Panc1 (cell line): ENCODE results near the gene ACTRT2. TPM values are rescaled to one million over a fixed set of nuclear protein-coding genes. Genes with fewer than 3 reads are reported as not detected.

Source experiments
- ATAC-seq: fragments of 200-7000 bp; cut with Tn5 transposase; 2 replicates; pipeline ENCODE4 v1.9.1; 2020; ENCODE audit warnings: mild to moderate bottlenecking, moderate library complexity
- BruUV-seq: library from RNA; stranded (reverse); fragments of 400-500 nt; replicated peaks from 2 replicates; lab custom pipeline; 2021; lab: Mats Ljungman, UMichigan
- CTCF ChIA-PET: fragments of 300-600 bp; sonication (Branson Sonifier 250); formaldehyde crosslinking; loops from one replicate; lab custom pipeline; 2022; ENCODE audit warnings: antibody characterized with exemption; lab: Charles Lee
- POLR2A ChIA-PET: fragments of 300-600 bp; sonication (Branson Sonifier 250); formaldehyde crosslinking; loops from one replicate; lab custom pipeline; 2022; ENCODE audit warnings: antibody characterized with exemption; lab: Charles Lee
- DNase-seq: peaks from one replicate; pipeline ENCODE4 v3.0.0-alpha.2; 2010; ENCODE audit warnings: low read depth, low spot score
- H3K27ac ChIP-seq: 2 replicates; pipeline ENCODE4 v1.5.1; 2011; ENCODE audit warnings: mild to moderate bottlenecking, low read length, inconsistent platforms
- H3K27me3 ChIP-seq: fragments of 200-500 bp; sonication (Bioruptor generic); 2 replicates; pipeline ENCODE4 v1.6.0; 2014; ENCODE audit warnings: low read length, inconsistent platforms; ENCODE audit not compliant: control insufficient read depth, insufficient read depth
- H3K36me3 ChIP-seq: fragments of 200-500 bp; sonication (Bioruptor generic); 2 replicates; pipeline ENCODE4 v1.5.1; 2014; ENCODE audit warnings: inconsistent platforms, mild to moderate bottlenecking, low read length, moderate library complexity; ENCODE audit not compliant: control insufficient read depth, insufficient read depth
- H3K4me1 ChIP-seq: 2 replicates; pipeline ENCODE4 v1.5.1; 2011; ENCODE audit warnings: inconsistent platforms, mild to moderate bottlenecking, low read length, moderate library complexity; ENCODE audit not compliant: control insufficient read depth, insufficient read depth
- H3K4me3 ChIP-seq, 2 experiments: 2 replicates each; pipeline ENCODE4 v1.5.1; 2011 to 2012; ENCODE audit warnings: low read depth in 2 of 2, low read length in 2 of 2, mild to moderate bottlenecking in 2 of 2, inconsistent platforms in 1 of 2, moderate library complexity in 1 of 2
- H3K9me3 ChIP-seq: fragments of 200-500 bp; sonication (Bioruptor generic); 2 replicates; pipeline ENCODE4 v1.5.1; 2014; ENCODE audit warnings: low read depth, mild to moderate bottlenecking, inconsistent platforms, low read length, moderate library complexity; ENCODE audit not compliant: control insufficient read depth, insufficient read depth
- POLR2AphosphoS5 ChIP-seq: IDR thresholded peaks from 2 replicates; pipeline ENCODE4 v1.6.1; 2012; ENCODE audit warnings: mild to moderate bottlenecking, low read depth, low read length, moderate library complexity
- SIN3A ChIP-seq: IDR thresholded peaks from 2 replicates; pipeline ENCODE4 v1.6.1; 2012; ENCODE audit warnings: low read depth, mild to moderate bottlenecking, low read length, moderate library complexity, borderline replicate concordance; ENCODE audit not compliant: insufficient read depth
- TCF7L2 ChIP-seq: IDR thresholded peaks from 2 replicates; pipeline ENCODE4 v1.6.1; 2011; ENCODE audit warnings: mild to moderate bottlenecking, low read depth, low read length, inconsistent platforms
- in situ Hi-C: cut with HindIII; loops from 2 replicates; pipeline ENCODE4 v1.10.0; 2016; ENCODE audit warnings: low sequenced_read_pairs, low pct_unique_long_range_greater_than_20kb
- intact Hi-C: fragments of 100-400 bp; cut with micrococcal nuclease; formaldehyde crosslinking; loops from one replicate; pipeline ENCODE4 v1.10.0; 2022; ENCODE audit not compliant: unreplicated experiment
- total RNA-seq: library from RNA; stranded (reverse); gene quantifications from one replicate; pipeline ENCODE4 v1.2.1, GENCODE V29; 2021; ENCODE audit not compliant: unreplicated experiment
- TF ChIP-seq, protein P1 (sequence below), 2 experiments: IDR thresholded peaks; 2 replicates each; pipeline ENCODE4 v1.6.1; 2011 to 2012; ENCODE audit warnings: low read depth in 2 of 2, control low read depth in 1 of 2, low read length in 1 of 2, mild to moderate bottlenecking in 1 of 2, moderate library complexity in 1 of 2; ENCODE audit not compliant: insufficient read depth in 1 of 2
- TF ChIP-seq, protein P2 (sequence below): fragments of 450-650 bp; IDR thresholded peaks from 2 replicates; pipeline ENCODE4 v1.5.1; 2017; ENCODE audit warnings: mild to moderate bottlenecking

The ACTRT2 gene
- total RNA-seq, 1 experiment from 2014 or later, result not detected

DNA sequence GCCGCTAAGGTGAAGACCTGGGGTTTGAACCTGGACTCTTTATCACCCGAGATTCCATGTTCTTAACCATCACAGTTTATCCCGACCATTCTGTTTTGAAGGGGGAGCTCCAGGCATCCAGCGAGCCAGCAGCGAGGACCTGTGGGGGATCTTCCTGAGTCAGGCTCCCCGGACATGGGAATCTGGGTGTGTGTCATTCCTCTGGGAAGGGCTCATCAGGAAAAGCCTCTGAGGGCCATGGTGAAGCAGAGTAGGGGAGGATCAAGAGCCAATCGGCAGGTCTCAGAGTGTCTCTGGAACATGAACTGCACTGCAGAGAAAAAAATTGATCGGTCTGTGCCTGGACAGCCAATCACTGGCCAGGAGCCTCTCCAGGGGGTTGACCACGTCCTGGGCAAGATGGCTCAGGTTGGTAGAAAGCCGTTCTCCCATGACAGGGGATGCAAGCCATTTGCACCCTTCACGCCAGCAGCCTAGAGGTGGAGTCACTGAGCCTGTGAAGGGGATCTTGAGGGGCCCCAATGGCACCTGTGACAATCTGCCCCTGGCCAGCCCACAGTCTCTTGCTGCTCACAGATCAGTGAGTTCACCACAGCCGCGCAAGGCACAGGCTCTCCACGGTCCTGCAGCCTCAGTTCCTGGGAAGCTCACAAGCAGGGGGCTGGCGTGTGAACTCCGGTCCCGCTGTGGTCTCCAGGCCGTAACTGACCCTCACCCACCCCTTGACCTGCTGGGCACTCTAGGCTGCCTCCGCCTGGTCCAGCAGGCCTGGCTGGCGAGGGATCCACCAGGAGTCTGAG, 20.4 kb upstream of the ACTRT2 start:
- TF ChIP-seq POLR2AphosphoS5 (no peak), TCF7L2 (no peak), SIN3A (no peak)
- TF ChIP-seq, protein P1, sequence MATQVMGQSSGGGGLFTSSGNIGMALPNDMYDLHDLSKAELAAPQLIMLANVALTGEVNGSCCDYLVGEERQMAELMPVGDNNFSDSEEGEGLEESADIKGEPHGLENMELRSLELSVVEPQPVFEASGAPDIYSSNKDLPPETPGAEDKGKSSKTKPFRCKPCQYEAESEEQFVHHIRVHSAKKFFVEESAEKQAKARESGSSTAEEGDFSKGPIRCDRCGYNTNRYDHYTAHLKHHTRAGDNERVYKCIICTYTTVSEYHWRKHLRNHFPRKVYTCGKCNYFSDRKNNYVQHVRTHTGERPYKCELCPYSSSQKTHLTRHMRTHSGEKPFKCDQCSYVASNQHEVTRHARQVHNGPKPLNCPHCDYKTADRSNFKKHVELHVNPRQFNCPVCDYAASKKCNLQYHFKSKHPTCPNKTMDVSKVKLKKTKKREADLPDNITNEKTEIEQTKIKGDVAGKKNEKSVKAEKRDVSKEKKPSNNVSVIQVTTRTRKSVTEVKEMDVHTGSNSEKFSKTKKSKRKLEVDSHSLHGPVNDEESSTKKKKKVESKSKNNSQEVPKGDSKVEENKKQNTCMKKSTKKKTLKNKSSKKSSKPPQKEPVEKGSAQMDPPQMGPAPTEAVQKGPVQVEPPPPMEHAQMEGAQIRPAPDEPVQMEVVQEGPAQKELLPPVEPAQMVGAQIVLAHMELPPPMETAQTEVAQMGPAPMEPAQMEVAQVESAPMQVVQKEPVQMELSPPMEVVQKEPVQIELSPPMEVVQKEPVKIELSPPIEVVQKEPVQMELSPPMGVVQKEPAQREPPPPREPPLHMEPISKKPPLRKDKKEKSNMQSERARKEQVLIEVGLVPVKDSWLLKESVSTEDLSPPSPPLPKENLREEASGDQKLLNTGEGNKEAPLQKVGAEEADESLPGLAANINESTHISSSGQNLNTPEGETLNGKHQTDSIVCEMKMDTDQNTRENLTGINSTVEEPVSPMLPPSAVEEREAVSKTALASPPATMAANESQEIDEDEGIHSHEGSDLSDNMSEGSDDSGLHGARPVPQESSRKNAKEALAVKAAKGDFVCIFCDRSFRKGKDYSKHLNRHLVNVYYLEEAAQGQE (IDR thresholded peaks at IDR 0.05; ENCODE audit: insufficient read depth in 1 of 2, low read depth in 2 of 2, low read length in 1 of 2), result no peak
- TF ChIP-seq, protein P2, sequence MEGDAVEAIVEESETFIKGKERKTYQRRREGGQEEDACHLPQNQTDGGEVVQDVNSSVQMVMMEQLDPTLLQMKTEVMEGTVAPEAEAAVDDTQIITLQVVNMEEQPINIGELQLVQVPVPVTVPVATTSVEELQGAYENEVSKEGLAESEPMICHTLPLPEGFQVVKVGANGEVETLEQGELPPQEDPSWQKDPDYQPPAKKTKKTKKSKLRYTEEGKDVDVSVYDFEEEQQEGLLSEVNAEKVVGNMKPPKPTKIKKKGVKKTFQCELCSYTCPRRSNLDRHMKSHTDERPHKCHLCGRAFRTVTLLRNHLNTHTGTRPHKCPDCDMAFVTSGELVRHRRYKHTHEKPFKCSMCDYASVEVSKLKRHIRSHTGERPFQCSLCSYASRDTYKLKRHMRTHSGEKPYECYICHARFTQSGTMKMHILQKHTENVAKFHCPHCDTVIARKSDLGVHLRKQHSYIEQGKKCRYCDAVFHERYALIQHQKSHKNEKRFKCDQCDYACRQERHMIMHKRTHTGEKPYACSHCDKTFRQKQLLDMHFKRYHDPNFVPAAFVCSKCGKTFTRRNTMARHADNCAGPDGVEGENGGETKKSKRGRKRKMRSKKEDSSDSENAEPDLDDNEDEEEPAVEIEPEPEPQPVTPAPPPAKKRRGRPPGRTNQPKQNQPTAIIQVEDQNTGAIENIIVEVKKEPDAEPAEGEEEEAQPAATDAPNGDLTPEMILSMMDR, result no peak
- H3K27ac ChIP-seq, result no peak overlapping the region
- H3K36me3 ChIP-seq, result no peaks in the 10 kb centered on the region
- no peak overlapping the region for H3K4me3 ChIP-seq
- BruUV-seq, result no TSS peak
- no peaks in the 10 kb centered on the region for H3K4me1 ChIP-seq
- ChIA-PET POLR2A (no interaction called here), CTCF (no interaction called here)
- no peaks in the 10 kb centered on the region; the same call in 1 of the 2 replicates for H3K9me3 ChIP-seq
- intact Hi-C loops (no loop called here), in situ Hi-C loops (no loop called here)
- DNase-seq (no peak), ATAC-seq (no peak)
- peaks cover 38% of the 10 kb centered on the region for H3K27me3 ChIP-seq

DNA sequence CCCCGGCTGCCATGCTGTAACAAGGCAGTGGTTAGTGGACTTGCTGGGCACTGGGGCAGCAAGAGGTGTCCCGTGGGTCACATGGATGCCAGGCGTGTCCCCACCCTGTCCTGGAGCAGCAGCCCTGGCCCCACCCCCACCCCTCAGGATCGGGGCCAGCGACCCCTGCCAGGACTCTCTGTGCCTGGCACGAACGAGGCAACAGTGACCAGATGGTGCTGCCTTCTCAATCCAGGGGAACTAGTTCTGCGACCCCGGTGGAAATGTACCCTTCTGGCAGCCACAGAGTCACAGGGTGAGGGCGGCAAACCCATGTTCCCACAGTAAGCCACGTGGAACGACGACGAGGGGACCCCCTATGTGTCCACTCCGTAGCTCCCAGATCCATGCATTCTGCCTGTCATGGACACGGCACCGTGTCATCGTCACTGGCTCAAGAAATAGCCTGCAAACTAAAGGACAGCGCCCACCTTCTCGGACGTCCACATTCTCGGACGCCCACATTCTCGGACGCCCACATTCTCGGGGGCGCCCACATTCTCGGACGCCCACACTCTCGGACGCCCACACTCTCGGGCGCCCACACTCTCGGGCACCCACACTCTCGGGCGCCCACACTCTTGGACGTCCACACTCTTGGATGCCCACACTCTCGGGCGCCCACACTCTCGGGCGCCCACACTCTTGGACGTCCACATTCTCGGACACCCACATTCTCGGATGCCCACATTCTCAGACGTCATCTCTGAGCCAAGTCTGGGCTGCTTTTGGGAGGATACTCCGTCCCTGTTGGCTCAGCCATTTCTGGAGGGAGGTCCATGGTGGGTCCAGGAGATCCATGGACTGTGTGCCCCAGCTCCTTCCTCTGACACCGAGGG, 19.6 kb upstream of the ACTRT2 start:
- ATAC-seq (no peak), DNase-seq (no peak)
- ChIA-PET CTCF (no interaction called here), POLR2A (no interaction called here)
- peaks cover 33% of the 10 kb centered on the region for H3K27me3 ChIP-seq
- no TSS peak for BruUV-seq
- no peaks in the 10 kb centered on the region for H3K36me3 ChIP-seq
- no peak overlapping the region for H3K4me3 ChIP-seq
- no peaks in the 10 kb centered on the region for H3K9me3 ChIP-seq
- no peak overlapping the region for H3K27ac ChIP-seq
- TF ChIP-seq, protein P2, result no peak
- TF ChIP-seq SIN3A (no peak), POLR2AphosphoS5 (no peak), TCF7L2 (no peak)
- TF ChIP-seq, protein P1 (IDR thresholded peaks at IDR 0.05; ENCODE audit: insufficient read depth in 1 of 2, low read depth in 2 of 2, low read length in 1 of 2), result no peak
- intact Hi-C loops, result no loop called here
- H3K4me1 ChIP-seq, result no peaks in the 10 kb centered on the region
- in situ Hi-C loops, result no loop called here
